RWPE2 (cell line): ENCODE measurements around the gene SPAG16.
A peak's percentile ranks its signal among the peaks of the same experiment; 100 is the strongest.

Experiments used
- ATAC-seq: fragments of 200-7000 bp; cut with Tn5 transposase; 3 replicates; pipeline ENCODE4 v1.9.1; 2021; ENCODE audit warnings: low read depth
- DNase-seq: peaks from one replicate; pipeline ENCODE4 v3.0.0-alpha.2; 2020; ENCODE audit warnings: low spot score
- H3K27ac ChIP-seq: fragments of 450-650 bp; 2 replicates; pipeline ENCODE4 v1.5.1; 2017; ENCODE audit warnings: mild to moderate bottlenecking; ENCODE audit not compliant: poor library complexity, severe bottlenecking
- H3K27me3 ChIP-seq: fragments of 250-450 bp; sonication (Bioruptor Pico); 2 replicates; pipeline ENCODE4 v1.5.1; 2021; ENCODE audit warnings: mild to moderate bottlenecking, moderate library complexity; ENCODE audit not compliant: insufficient read depth, poor library complexity, severe bottlenecking
- H3K36me3 ChIP-seq: fragments of 250-450 bp; sonication (Bioruptor Pico); 2 replicates; pipeline ENCODE4 v1.5.1; 2020; ENCODE audit warnings: low read depth, mild to moderate bottlenecking, moderate library complexity
- H3K4me1 ChIP-seq: fragments of 250-450 bp; sonication (Bioruptor Pico); 2 replicates; pipeline ENCODE4 v1.5.1; 2021; ENCODE audit warnings: mild to moderate bottlenecking, moderate library complexity; ENCODE audit not compliant: insufficient read depth, poor library complexity, severe bottlenecking
- H3K4me3 ChIP-seq: fragments of 250-450 bp; sonication (Bioruptor Pico); 2 replicates; pipeline ENCODE4 v1.5.1; 2021; ENCODE audit warnings: mild to moderate bottlenecking, moderate library complexity; ENCODE audit not compliant: severe bottlenecking
- H3K9me3 ChIP-seq: fragments of 250-450 bp; sonication (Bioruptor Pico); 2 replicates; pipeline ENCODE4 v1.5.1; 2021; ENCODE audit warnings: mild to moderate bottlenecking, moderate library complexity; ENCODE audit not compliant: severe bottlenecking
- TF ChIP-seq, protein P1 (sequence below): fragments of 450-650 bp; IDR thresholded peaks from one replicate; pipeline ENCODE4 v1.5.1; 2017; ENCODE audit warnings: mild to moderate bottlenecking, moderate library complexity; ENCODE audit not compliant: poor library complexity, severe bottlenecking

SPAG16 gene

DNA sequence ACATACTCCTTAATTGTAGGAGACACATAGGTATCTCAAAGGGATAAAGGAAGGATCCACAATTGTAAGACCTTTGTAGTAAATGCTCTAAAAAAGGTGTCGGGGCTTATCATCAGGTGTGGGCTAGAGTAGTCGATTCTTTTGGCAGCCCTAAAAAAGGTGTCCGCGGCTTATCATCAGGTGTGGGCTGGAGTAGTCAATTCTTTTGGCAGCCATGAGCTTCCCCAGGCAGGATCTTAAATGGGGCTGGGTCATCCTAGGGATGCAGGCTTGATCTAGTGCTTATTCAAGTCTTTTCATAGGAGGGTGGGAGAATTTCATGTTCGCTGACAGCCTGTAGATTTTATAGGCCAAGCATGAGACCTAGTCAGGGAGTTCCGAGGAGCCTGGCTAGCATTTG, 720.2 kb downstream of the SPAG16 start:
- no peak overlapping the region for H3K27ac ChIP-seq
- ATAC-seq: no peak
- TF ChIP-seq, protein P1, sequence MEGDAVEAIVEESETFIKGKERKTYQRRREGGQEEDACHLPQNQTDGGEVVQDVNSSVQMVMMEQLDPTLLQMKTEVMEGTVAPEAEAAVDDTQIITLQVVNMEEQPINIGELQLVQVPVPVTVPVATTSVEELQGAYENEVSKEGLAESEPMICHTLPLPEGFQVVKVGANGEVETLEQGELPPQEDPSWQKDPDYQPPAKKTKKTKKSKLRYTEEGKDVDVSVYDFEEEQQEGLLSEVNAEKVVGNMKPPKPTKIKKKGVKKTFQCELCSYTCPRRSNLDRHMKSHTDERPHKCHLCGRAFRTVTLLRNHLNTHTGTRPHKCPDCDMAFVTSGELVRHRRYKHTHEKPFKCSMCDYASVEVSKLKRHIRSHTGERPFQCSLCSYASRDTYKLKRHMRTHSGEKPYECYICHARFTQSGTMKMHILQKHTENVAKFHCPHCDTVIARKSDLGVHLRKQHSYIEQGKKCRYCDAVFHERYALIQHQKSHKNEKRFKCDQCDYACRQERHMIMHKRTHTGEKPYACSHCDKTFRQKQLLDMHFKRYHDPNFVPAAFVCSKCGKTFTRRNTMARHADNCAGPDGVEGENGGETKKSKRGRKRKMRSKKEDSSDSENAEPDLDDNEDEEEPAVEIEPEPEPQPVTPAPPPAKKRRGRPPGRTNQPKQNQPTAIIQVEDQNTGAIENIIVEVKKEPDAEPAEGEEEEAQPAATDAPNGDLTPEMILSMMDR: no peak

GRCh38 chr2:214005337-214005736, 721.1 kb downstream of the SPAG16 start:
- no peak for ATAC-seq
- H3K36me3 ChIP-seq: no peaks in the 10 kb centered on the region
- TF ChIP-seq, protein P1: no peak
- no peaks in the 10 kb centered on the region for H3K27me3 ChIP-seq
- DNase-seq: no peak
- H3K9me3 ChIP-seq: no peaks in the 10 kb centered on the region
- H3K4me1 ChIP-seq: peaks cover 16% of the 10 kb centered on the region
- H3K27ac ChIP-seq: no peak overlapping the region
- no peak overlapping the region for H3K4me3 ChIP-seq

More for the DNA sequence above, 720.2 kb downstream of the SPAG16 start:
- H3K36me3 ChIP-seq: no peaks in the 10 kb centered on the region
- H3K9me3 ChIP-seq: no peaks in the 10 kb centered on the region
- no peak overlapping the region for H3K4me3 ChIP-seq
- H3K27me3 ChIP-seq: no peaks in the 10 kb centered on the region
- no peak for DNase-seq
- peaks cover 16% of the 10 kb centered on the region for H3K4me1 ChIP-seq

DNA sequence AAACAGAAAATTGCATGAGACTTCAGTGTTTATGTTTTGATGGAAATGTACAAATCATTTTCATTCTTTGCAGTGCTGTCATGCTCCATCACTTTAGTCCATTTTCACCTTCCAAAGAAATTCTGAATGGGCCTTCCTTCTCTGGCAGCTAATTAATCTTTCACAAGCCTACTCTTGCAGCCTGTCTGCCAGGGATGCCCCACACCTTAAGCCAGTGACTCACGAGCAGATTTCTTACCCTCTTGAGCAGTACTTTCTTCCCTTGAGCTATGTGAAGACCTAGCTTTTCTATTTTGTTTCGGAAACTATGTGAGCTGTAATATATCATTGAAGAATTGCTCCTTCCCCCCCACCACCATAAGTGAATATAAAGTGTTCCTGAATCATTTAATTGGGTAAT, 722.3 kb downstream of the SPAG16 start:
- ATAC-seq (peak; percentile 84), DNase-seq (no peak)
- TF ChIP-seq, protein P1: no peak
- no peaks in the 10 kb centered on the region for H3K27me3 ChIP-seq
- no peak overlapping the region for H3K4me3 ChIP-seq
- H3K27ac ChIP-seq: peak overlapping the region; percentile 1
- no peaks in the 10 kb centered on the region for H3K9me3 ChIP-seq
- H3K4me1 ChIP-seq: peaks cover 16% of the 10 kb centered on the region
- H3K36me3 ChIP-seq: no peaks in the 10 kb centered on the region

GRCh38 chr2:214011676-214012075, 727.4 kb downstream of the SPAG16 start:
- TF ChIP-seq, protein P1: no peak
- no peak for ATAC-seq
- no peaks in the 10 kb centered on the region for H3K36me3 ChIP-seq
- no peaks in the 10 kb centered on the region for H3K9me3 ChIP-seq
- H3K27me3 ChIP-seq: no peaks in the 10 kb centered on the region
- peaks cover 4% of the 10 kb centered on the region for H3K4me1 ChIP-seq
- no peak overlapping the region for H3K4me3 ChIP-seq
- DNase-seq: no peak
- H3K27ac ChIP-seq: no peak overlapping the region

DNA sequence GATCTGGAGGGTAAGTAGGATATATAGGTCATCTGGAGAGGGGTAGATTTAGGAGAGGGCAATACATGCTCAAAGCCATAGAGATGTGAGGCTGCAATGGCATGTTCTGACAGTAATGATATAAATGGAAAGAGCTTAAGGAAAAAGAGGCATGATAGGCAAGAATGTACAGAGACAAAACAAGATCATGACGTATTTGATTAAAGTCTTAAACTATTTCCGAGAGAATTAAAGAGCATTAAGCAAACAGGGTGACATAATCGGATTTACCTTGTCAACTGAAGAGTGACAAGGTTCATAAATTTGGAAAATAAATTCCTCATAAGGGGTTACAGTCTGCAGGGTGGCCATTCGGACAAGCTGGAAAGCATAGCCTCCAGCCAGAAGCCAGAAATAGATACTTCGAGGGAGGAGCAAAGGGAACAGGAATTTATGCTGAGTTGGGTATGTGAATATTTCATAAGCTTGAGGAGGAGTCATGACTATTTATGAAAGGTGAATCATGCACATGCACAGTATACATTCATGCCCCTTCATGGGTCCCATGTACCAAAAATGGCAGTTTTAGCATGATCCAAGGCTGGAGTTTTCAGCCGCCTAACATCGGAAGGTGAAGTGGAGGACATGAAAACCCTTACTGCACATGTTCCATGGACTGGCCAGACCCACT, 730.4 kb downstream of the SPAG16 start:
- Histone ChIP-seq H3K27me3 (no peaks in the 10 kb centered on the region), H3K4me1 (peaks cover 10% of the 10 kb centered on the region), H3K36me3 (no peaks in the 10 kb centered on the region), H3K9me3 (no peaks in the 10 kb centered on the region), H3K27ac (no peak overlapping the region), H3K4me3 (no peak overlapping the region)
- TF ChIP-seq, protein P1: no peak
- ATAC-seq: no peak
- no peak for DNase-seq
